Measurements from ENCODE around the gene KLHL41.

- no peak for TF ChIP-seq CTCF (IDR thresholded peaks at IDR 0.05; ENCODE audit: low read length)
- TF ChIP-seq EZH2 (optimal IDR thresholded peaks at IDR 0.05; ENCODE audit: low read depth, low read length) = no peak
- no peak for TF ChIP-seq EZH2phosphoT487 (IDR thresholded peaks at IDR 0.05; ENCODE audit: low read length)
These were observed 32.9 kb downstream of the KLHL41 start for GRCh38 chr2:169542433-169542832.
